Fibroblast of pulmonary artery (primary cell): Measurements from ENCODE around the gene ERP44.
A peak's percentile ranks its signal among the peaks of the same experiment; 100 is the strongest.
"Not testable (repeated sequence)": the region's sequence is repeated elsewhere in the genome, so short reads cannot be mapped to it uniquely, and the experiment has no call there.

Experiments
- DNase-seq: peaks from one replicate; pipeline ENCODE4 v3.0.0-alpha.2; 2010; ENCODE audit warnings: low read depth
- H3K4me3 ChIP-seq: replicated peaks from 2 replicates; pipeline ENCODE4 v1.5.1; 2011; ENCODE audit warnings: low read depth, mild to moderate bottlenecking, control low read depth, low read length, moderate library complexity
- TF ChIP-seq, protein P1 (sequence below): IDR thresholded peaks from 2 replicates; pipeline ENCODE4 v1.5.1; 2011; ENCODE audit warnings: mild to moderate bottlenecking, control low read depth, low read length, inconsistent platforms; ENCODE audit errors: missing control alignments

ERP44 gene

DNA sequence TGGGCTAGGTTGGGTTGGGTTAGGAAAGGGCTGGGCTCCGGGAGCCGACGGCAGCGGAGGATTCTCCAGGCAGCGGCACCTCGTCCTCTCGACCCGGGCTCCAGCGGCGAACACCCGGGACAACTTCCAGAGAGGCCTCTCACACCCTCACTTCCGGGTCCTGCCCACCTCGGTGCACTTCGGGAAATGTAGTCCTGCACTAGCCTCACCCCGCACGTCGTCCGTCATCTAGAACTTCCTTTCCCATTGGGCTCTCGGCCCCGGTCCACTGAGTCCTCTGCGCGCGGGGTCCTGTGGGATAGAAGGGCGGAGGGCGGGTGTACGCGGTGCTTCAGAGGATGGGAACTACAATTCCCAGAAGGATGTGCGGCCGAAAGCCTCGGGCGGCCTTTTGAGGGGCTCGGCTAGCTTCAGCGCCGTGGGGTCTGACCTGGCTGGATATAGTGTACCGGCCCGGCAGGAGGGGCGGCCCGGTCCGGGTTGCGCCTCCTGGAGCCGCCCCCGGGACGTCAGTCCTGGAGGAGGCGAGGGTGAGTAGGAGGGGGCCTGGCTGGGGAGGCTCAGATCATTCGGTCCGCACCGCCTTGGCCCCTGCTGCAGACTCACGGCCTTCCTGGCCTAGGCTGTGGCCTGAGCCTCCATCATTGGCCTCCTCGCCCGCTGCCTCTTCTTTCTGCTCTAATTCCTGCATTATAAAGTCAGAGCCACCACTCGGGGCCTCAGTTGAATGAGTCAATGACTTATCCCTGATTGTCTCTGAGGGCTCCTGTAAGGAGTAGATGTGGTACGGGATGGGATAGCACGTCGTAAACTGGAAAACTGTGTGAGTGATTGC lies at the start of gene ERP44, which contains the start of gene INVS:
Gene ERP44 (minus strand): TSS at position 114 of the 835 bp plus-strand sequence. CDS start 160 bp downstream, outside the sequence.
Gene INVS (plus strand): TSS at position 357 of the 835 bp plus-strand sequence. CDS start 5,279 bp downstream, outside the sequence.
- TF ChIP-seq, protein P1, sequence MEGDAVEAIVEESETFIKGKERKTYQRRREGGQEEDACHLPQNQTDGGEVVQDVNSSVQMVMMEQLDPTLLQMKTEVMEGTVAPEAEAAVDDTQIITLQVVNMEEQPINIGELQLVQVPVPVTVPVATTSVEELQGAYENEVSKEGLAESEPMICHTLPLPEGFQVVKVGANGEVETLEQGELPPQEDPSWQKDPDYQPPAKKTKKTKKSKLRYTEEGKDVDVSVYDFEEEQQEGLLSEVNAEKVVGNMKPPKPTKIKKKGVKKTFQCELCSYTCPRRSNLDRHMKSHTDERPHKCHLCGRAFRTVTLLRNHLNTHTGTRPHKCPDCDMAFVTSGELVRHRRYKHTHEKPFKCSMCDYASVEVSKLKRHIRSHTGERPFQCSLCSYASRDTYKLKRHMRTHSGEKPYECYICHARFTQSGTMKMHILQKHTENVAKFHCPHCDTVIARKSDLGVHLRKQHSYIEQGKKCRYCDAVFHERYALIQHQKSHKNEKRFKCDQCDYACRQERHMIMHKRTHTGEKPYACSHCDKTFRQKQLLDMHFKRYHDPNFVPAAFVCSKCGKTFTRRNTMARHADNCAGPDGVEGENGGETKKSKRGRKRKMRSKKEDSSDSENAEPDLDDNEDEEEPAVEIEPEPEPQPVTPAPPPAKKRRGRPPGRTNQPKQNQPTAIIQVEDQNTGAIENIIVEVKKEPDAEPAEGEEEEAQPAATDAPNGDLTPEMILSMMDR, result no peak
- DNase-seq, result peak; percentile 99
- peak within 1 kb of the TSS; percentile 75 for H3K4me3 ChIP-seq

DNA sequence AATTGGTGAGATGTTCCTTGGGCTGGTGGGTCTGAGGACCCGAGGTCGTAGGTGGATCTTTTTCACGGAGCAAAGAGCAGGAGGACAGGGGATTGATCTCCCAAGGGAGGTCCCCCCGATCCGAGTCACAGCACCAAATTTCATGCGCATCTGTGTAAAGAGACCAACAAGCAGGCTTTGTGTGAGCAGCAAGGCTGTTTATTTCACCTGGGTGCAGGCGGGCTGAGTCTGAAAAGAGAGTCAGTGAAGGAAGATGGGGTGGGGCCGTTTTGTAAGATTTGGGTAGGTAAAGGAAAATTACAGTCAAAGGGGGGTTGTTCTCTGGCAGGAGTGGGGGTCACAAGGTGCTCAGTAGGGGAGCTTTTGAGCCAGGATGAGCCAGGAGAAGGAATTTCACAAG lies 47.2 kb upstream of the ERP44 start:
- not testable (repeated sequence) for DNase-seq, H3K4me3 ChIP-seq

DNA sequence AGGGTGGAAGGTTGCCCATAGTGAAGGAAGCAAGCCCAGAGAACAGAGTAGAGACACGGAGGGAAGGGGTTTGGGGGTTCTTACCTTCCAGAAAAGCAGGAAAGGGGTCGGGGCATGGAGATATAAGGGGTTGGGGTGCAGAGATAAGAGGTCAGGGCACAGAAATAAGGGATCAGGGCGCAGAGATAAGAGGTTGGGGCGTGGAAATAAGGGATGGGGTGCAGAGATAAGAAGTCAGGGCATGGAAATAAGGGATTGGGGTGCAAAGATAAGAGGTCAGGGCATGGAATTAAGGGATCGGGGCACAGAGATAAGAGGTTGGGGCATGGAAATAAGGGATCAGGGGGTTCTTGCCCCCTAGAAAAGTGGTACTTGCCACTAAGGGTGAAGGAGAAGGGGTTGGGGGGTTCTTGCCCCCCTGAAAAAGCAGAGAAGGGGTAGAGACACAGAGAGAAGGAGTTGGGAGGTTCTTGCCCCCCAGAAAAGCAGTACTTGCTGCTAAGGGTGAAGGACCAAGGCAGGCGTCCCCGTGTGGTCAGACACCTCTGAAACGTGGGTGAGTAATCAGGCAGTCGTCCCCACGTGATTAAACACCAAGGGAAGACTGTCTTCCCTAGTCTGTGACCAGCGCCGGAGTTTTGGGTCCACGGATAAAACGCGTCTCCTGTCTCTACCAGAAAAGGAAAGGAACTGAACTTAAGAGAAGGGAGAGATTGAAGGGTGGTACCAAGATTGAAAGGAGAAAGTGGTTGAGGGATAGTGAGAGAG lies 46.6 kb upstream of the ERP44 start:
- DNase-seq, H3K4me3 ChIP-seq: not testable (repeated sequence)

DNA sequence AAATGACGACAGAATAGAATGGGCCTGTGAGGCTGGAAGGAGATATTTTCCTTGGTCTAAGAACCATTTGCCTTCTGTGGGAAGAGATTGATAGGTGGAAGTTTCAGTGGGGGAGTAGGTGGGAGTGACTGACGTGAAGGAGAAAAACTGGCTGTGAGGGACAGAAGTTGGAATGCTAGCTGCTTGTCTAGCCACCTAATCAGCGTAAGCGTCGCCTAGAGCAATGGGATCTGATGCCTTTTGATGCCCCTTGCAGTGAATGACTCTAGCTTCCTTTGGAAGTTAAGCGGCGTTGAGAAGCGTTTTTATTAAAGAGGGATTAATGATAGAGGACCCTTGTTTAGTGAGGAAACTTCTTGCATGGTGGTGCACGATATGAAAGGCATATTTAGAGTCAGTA lies 43.1 kb upstream of the ERP44 start:
- H3K4me3 ChIP-seq, DNase-seq: not testable (repeated sequence)

DNA sequence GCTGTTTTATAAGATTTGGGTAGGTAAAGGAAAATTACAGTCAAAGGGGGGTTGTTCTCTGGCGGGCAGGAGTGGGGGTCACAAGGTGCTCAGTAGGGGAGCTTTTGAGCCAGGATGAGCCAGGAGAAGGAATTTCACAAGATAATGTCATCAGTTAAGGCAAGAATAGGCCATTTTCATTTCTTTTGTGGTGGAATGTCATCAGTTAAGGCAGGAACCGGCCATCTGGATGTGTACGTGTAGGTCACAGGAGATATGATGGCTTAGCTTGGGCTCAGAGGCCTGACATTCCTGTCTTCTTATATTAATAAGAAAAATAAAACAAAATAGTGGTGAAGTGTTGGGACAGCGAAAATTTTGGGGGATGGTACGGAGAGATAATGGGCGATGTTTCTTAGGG lies 41.5 kb upstream of the ERP44 start:
- not testable (repeated sequence) for H3K4me3 ChIP-seq, DNase-seq

DNA sequence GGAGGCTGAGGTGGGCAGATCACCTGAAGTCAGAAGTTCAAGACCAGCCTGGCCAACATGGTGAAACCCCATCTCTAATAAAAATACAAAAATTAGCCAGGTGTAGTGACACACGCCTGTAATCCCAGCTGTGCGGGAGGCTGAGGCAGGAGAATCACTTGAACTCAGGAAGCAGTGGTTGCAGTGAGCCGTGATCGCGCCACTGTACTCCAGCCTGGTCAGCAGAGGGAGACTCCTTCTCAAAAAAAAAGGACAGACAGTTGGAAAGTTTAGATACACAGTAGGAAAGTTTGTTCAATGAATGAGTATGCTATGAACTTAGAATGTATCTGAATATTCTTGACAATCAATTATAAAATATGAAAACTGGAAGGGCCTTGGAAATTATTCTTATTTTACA lies 38.0 kb upstream of the ERP44 start:
- not testable (repeated sequence) for DNase-seq

DNA sequence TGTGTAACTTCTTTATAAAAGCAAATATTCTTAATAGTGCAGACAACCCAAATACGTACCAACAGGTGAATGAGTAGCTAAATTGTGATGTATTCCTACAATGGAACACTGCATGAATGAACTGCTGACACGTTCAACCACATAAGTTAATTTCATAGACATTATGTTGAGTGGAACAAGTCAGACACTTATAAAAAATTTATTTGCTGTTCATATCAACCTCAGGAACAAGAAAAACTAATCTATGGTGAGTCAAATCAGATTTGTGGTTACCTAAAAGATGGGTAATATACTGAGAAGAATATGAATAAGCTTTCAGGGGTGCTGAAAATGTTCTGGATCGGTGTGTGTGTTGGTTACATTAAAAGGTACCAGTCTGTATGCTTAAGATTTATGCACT lies 35.9 kb upstream of the ERP44 start:
- TF ChIP-seq, protein P1, result no peak
- H3K4me3 ChIP-seq, result no peak overlapping the region

More for the DNA sequence above, 38.0 kb upstream of the ERP44 start:
- not testable (repeated sequence) for H3K4me3 ChIP-seq
- TF ChIP-seq, protein P1, result peak; percentile 20

DNA sequence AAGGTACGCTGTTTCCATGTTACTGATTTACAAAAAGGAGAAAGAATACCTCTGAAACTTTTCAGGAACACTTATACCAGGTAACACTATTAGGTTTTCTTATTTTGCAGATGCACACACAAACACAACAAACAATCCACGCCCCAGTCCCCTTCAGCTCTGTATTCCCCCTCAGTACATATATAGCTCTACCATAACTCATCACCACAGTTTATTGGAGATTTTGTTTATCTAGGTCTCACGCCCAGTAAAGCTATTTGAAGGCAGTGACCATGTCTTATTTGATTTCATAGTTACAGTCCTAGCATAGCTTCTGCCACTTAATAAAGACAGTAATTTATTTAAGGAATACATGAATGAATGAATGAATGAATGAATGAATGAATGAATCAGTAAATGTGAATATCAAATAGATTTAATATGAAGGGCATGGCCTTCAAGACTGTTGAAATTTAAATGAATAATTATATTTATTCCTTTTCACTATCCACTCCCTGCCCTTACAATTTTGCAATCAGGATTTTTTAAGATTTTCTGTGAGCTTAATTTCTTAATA lies 33.2 kb upstream of the ERP44 start:
- TF ChIP-seq, protein P1, result no peak
- H3K4me3 ChIP-seq, result no peak overlapping the region
- DNase-seq, result no peak

More for the DNA sequence above, 35.9 kb upstream of the ERP44 start:
- no peak for DNase-seq

DNA sequence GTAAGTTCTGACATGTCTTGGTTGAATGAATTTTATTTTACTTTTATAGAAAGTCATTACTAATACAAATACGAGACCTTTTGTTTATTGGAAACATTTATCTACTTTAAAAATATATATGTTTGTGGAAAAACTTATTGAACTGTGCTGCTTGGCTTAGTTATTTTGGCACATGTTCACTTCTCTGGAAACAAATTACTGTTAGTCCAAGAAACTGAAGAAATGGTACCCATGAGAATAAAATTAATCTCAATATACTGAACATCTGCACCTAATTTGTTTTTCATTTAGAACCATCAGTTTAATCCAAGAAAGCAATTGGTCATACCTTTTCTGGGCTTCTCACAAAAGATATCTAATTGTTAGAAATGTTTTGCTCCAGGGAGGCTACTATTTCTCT lies 32.4 kb upstream of the ERP44 start:
- H3K4me3 ChIP-seq, result no peak overlapping the region
- TF ChIP-seq, protein P1, result no peak
- DNase-seq, result no peak
